Keratinocyte (primary cell): ENCODE measurements around the gene POLD3. TPM values are rescaled to one million over a fixed set of nuclear protein-coding genes. Genes with fewer than 3 reads are reported as not detected.

ENCODE experiments used
- DNase-seq: peaks from one replicate; pipeline ENCODE4 v3.0.0-alpha.2; 2011; ENCODE audit warnings: low read depth, missing footprints, low spot score
- FAIRE-seq: peaks from 2 replicates; lab custom pipeline; 2011; peaks lifted over from hg19 to GRCh38; lab: Jason Lieb, UNC
- H2AFZ ChIP-seq: 2 replicates; pipeline ENCODE4 v1.6.0; 2012; ENCODE audit warnings: low read length, control low read depth, inconsistent platforms; ENCODE audit not compliant: control insufficient read depth
- H3K27ac ChIP-seq: 2 replicates; pipeline ENCODE4 v1.5.1; 2011; ENCODE audit warnings: low read length; ENCODE audit not compliant: control insufficient read depth, insufficient read depth
- H3K27me3 ChIP-seq: 3 replicates; pipeline ENCODE4 v1.6.0; 2011; ENCODE audit warnings: low read length; ENCODE audit not compliant: control insufficient read depth, insufficient read depth; ENCODE audit errors: extremely low read depth
- H3K36me3 ChIP-seq, 2 experiments: 2 replicates in 1 of 2; 3 replicates in 1 of 2; pipeline ENCODE4 v1.5.1; 2011; ENCODE audit warnings: low read length in 2 of 2, mild to moderate bottlenecking in 1 of 2; ENCODE audit not compliant: control insufficient read depth in 2 of 2, insufficient read depth in 2 of 2; ENCODE audit errors: extremely low read depth in 1 of 2
- H3K4me1 ChIP-seq: 3 replicates; pipeline ENCODE4 v1.5.1; 2011; ENCODE audit warnings: low read length; ENCODE audit not compliant: control insufficient read depth, insufficient read depth; ENCODE audit errors: extremely low read depth
- H3K4me2 ChIP-seq: 3 replicates; pipeline ENCODE4 v1.6.0; 2011; ENCODE audit warnings: low read depth, low read length; ENCODE audit not compliant: control insufficient read depth, insufficient read depth; ENCODE audit errors: extremely low read depth
- H3K4me3 ChIP-seq, 3 experiments: fragments of 200-600 bp in 1 of 3; sonication (generic) in 1 of 3; 2 replicates in 2 of 3; 3 replicates in 1 of 3; pipeline ENCODE4 v1.5.1; 2011 to 2016; ENCODE audit warnings: low read length in 3 of 3, mild to moderate bottlenecking in 3 of 3, control low read depth in 2 of 3, inconsistent platforms in 1 of 3, low read depth in 1 of 3, mixed read lengths in 1 of 3, mixed run types in 1 of 3, moderate library complexity in 1 of 3; ENCODE audit not compliant: control insufficient read depth in 2 of 3, insufficient read depth in 2 of 3; ENCODE audit errors: extremely low read depth in 1 of 3
- H3K79me2 ChIP-seq: 2 replicates; pipeline ENCODE4 v1.6.0; 2012; ENCODE audit warnings: low read length; ENCODE audit not compliant: control insufficient read depth, insufficient read depth
- H3K9ac ChIP-seq: 3 replicates; pipeline ENCODE4 v1.6.0; 2011; ENCODE audit warnings: low read length; ENCODE audit not compliant: control insufficient read depth, insufficient read depth; ENCODE audit errors: extremely low read depth
- H3K9me1 ChIP-seq: 3 replicates; pipeline ENCODE4 v1.6.0; 2011; ENCODE audit warnings: low read length; ENCODE audit not compliant: control insufficient read depth, insufficient read depth; ENCODE audit errors: extremely low read depth
- H3K9me3 ChIP-seq: 2 replicates; pipeline ENCODE4 v1.5.1; 2012; ENCODE audit warnings: low read depth, low read length; ENCODE audit not compliant: control insufficient read depth
- H4K20me1 ChIP-seq: 3 replicates; pipeline ENCODE4 v1.6.0; 2011; ENCODE audit warnings: low read length; ENCODE audit not compliant: control insufficient read depth, insufficient read depth; ENCODE audit errors: extremely low read depth
- CTCF ChIP-seq, 3 experiments: IDR thresholded peaks in 1 of 3; conservative IDR thresholded peaks in 1 of 3; optimal IDR thresholded peaks in 1 of 3; 2 replicates in 2 of 3; 3 replicates in 1 of 3; pipeline versions ENCODE3 to v1.5.1; 2011; ENCODE audit warnings: low read length in 3 of 3, mild to moderate bottlenecking in 3 of 3, moderate library complexity in 2 of 3, control low read depth in 1 of 3, inconsistent platforms in 1 of 3; ENCODE audit not compliant: insufficient read depth in 2 of 3; ENCODE audit errors: extremely low read depth in 1 of 3
- EZH2 ChIP-seq: IDR thresholded peaks from one replicate; pipeline ENCODE4 v1.6.1; 2012; ENCODE audit warnings: inconsistent platforms, mild to moderate bottlenecking, low read length, moderate library complexity
- dilution Hi-C: fragments of 300-500 bp; cut with MboI; formaldehyde crosslinking; loops from one replicate; pipeline ENCODE4 v1.7.0; 2020; ENCODE audit warnings: low sequenced_read_pairs; ENCODE audit not compliant: extremely low pct_ligation_motif_present
- polyA plus RNA-seq, 5 experiments: library from polyadenylated mRNA; depleted of rRNA in 3 of 5; stranded (reverse) in 3 of 5; stranded (forward) in 1 of 5; unstranded in 1 of 5; fragments of >200 nt; gene quantifications; 1 replicate in 1 of 5; 2 replicates in 3 of 5; 3 replicates in 1 of 5; pipeline versions ENCODE4 v1.2.1 to v1.2.3, GENCODE V29; 2011 to 2012; ENCODE audit warnings: missing spikeins in 2 of 5, low read depth in 1 of 5, low replicate concordance in 1 of 5

Gene POLD3
- polyA plus RNA-seq, 1 donor (not counting 4 experiments of a cell fraction or from before 2014, with no cell fraction given), result 16.7 TPM

- dilution Hi-C loops, result no loop called here
- no peaks in the 10 kb centered on the region for H3K9me1 ChIP-seq
- H3K27me3 ChIP-seq, result no peaks in the 10 kb centered on the region
- no peaks in the 10 kb centered on the region for H3K9me3 ChIP-seq
- no peak for FAIRE-seq
- no peaks in the 10 kb centered on the region for H3K36me3 ChIP-seq
- no peaks in the 10 kb centered on the region for H3K79me2 ChIP-seq
- H3K4me3 ChIP-seq, result no peak overlapping the region
- H3K4me2 ChIP-seq, result no peak overlapping the region
- H3K9ac ChIP-seq, result no peak overlapping the region
- H2AFZ ChIP-seq, result no peak overlapping the region
- H3K4me1 ChIP-seq, result no peaks in the 10 kb centered on the region
- no peak for DNase-seq
- H4K20me1 ChIP-seq, result no peaks in the 10 kb centered on the region
- H3K27ac ChIP-seq, result no peak overlapping the region
- TF ChIP-seq CTCF (optimal IDR thresholded peaks at IDR 0.05 in 1 of 3, IDR thresholded peaks at IDR 0.05 in 1 of 3, conservative IDR thresholded peaks at IDR 0.05 in 1 of 3; ENCODE audit: extremely low read depth in 1 of 3, insufficient read depth in 2 of 3, low read length in 3 of 3), result no peak
- TF ChIP-seq EZH2, result no peak
Observed at GRCh38 chr11:74673693-74674360, 81.4 kb downstream of the POLD3 start.

- no peaks in the 10 kb centered on the region for H4K20me1 ChIP-seq
- TF ChIP-seq EZH2 (no peak), CTCF (optimal IDR thresholded peaks at IDR 0.05 in 1 of 3, IDR thresholded peaks at IDR 0.05 in 1 of 3, conservative IDR thresholded peaks at IDR 0.05 in 1 of 3; ENCODE audit: extremely low read depth in 1 of 3, insufficient read depth in 2 of 3, low read length in 3 of 3) (no peak)
- no peak overlapping the region for H3K4me2 ChIP-seq
- H3K79me2 ChIP-seq, result no peaks in the 10 kb centered on the region
- no peak for FAIRE-seq
- dilution Hi-C loops, result no loop called here
- no peak overlapping the region for H3K27ac ChIP-seq
- no peaks in the 10 kb centered on the region for H3K4me1 ChIP-seq
- H3K9me3 ChIP-seq, result no peaks in the 10 kb centered on the region
- no peak overlapping the region for H2AFZ ChIP-seq
- H3K4me3 ChIP-seq, result no peak overlapping the region
- H3K9ac ChIP-seq, result no peak overlapping the region
- no peak for DNase-seq
- no peaks in the 10 kb centered on the region for H3K36me3 ChIP-seq
- no peaks in the 10 kb centered on the region for H3K9me1 ChIP-seq
- H3K27me3 ChIP-seq, result no peaks in the 10 kb centered on the region
Observed at GRCh38 chr11:74675761-74676160, 83.4 kb downstream of the POLD3 start.
